Measurements from ENCODE around the gene ASB8.

- TF ChIP-seq, protein P1, sequence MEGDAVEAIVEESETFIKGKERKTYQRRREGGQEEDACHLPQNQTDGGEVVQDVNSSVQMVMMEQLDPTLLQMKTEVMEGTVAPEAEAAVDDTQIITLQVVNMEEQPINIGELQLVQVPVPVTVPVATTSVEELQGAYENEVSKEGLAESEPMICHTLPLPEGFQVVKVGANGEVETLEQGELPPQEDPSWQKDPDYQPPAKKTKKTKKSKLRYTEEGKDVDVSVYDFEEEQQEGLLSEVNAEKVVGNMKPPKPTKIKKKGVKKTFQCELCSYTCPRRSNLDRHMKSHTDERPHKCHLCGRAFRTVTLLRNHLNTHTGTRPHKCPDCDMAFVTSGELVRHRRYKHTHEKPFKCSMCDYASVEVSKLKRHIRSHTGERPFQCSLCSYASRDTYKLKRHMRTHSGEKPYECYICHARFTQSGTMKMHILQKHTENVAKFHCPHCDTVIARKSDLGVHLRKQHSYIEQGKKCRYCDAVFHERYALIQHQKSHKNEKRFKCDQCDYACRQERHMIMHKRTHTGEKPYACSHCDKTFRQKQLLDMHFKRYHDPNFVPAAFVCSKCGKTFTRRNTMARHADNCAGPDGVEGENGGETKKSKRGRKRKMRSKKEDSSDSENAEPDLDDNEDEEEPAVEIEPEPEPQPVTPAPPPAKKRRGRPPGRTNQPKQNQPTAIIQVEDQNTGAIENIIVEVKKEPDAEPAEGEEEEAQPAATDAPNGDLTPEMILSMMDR (IDR thresholded peaks at IDR 0.05 in 4 of 5, conservative IDR thresholded peaks at IDR 0.05 in 1 of 5) = no peak
- TF ChIP-seq POLR2A (IDR thresholded peaks at IDR 0.05) = no peak
These were observed 37.5 kb downstream of the ASB8 start for GRCh38 chr12:48119834-48120195.

Data from gastrocnemius medialis (tissue), 4 donors.